Mononuclear cell (primary cell): ENCODE results near the gene TUBA4B. TPM values are rescaled to one million over a fixed set of nuclear protein-coding genes. Genes with fewer than 3 reads are reported as not detected.
"Not testable (repeated sequence)": the region's sequence is repeated elsewhere in the genome, so short reads cannot be mapped to it uniquely, and the experiment has no call there.

Source experiments
- H3K27me3 ChIP-seq: 2 replicates; pipeline ENCODE4 v1.6.0; 2011; ENCODE audit warnings: low read length, control low read depth; ENCODE audit not compliant: insufficient read depth
- H3K4me1 ChIP-seq: 2 replicates; pipeline ENCODE4 v1.5.1; 2011; ENCODE audit warnings: mild to moderate bottlenecking, low read length, control low read depth; ENCODE audit not compliant: insufficient read depth
- H3K4me3 ChIP-seq: 2 replicates; pipeline ENCODE4 v1.5.1; 2011; ENCODE audit warnings: mild to moderate bottlenecking, low read length, moderate library complexity
- H3K9me3 ChIP-seq: 2 replicates; pipeline ENCODE4 v1.5.1; 2011; ENCODE audit warnings: low read depth, mild to moderate bottlenecking, control low read depth, low read length
- total RNA-seq: library from RNA; depleted of rRNA; stranded (reverse); fragments of >200 nt; gene quantifications from one replicate; pipeline ENCODE4 v1.2.3, GENCODE V29; 2012

The TUBA4B gene
- total RNA-seq, 1 donor, result not detected

DNA sequence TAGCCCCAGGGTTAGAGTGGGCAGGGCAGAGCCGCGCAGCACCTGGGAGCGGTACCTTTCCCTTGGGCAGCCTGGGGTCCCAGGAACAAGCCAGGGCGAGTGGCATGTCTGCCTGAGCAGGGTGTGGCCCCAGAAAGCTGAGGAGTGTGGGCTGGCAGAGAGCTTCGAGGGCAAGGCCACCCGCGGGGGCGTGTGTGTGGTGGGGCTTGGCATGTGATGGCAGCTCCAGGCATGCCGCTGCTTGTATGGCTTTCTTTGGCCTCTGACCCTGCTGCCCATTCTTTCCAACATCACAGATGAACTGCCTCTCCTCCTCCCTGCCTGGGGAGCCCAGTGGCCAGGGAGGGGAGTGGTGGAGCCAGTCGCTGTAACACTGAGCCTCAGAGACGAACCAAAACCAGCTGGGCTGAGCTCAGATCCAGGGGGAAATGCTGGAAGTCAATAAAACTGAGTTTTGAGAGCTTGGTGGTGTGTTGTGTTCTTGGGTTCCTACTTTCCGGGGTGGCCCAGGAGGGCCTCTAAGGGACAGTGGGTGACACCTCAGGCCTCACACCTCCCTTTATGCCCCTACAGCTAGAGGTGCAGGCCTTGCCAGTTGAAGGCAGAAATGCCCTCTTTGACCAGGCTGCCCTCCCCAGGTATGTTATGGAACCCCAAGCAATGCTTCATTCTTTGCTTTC lies 33.5 kb downstream of the TUBA4B start:
- H3K27me3 ChIP-seq, result no peaks in the 10 kb centered on the region
- H3K9me3 ChIP-seq, result no peaks in the 10 kb centered on the region
- no peak overlapping the region for H3K4me3 ChIP-seq
- no peaks in the 10 kb centered on the region for H3K4me1 ChIP-seq

DNA sequence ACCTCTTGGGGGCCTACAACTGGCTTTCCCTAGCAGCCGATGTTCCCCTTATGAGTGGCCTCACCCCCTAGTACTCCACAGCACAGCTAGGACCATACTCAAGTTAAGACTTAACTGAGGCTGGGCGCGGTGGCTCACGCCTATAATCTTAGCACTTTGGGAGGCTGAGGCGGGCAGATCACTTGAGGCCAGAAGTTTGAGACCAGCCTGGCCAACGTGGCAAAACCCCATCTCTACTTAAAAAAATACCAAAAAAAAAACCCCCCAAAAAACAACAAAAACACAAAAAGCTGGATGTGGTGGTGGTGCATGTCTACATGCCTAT lies 34.0 kb downstream of the TUBA4B start:
- H3K4me1 ChIP-seq, H3K4me3 ChIP-seq, H3K27me3 ChIP-seq, H3K9me3 ChIP-seq: not testable (repeated sequence)

DNA sequence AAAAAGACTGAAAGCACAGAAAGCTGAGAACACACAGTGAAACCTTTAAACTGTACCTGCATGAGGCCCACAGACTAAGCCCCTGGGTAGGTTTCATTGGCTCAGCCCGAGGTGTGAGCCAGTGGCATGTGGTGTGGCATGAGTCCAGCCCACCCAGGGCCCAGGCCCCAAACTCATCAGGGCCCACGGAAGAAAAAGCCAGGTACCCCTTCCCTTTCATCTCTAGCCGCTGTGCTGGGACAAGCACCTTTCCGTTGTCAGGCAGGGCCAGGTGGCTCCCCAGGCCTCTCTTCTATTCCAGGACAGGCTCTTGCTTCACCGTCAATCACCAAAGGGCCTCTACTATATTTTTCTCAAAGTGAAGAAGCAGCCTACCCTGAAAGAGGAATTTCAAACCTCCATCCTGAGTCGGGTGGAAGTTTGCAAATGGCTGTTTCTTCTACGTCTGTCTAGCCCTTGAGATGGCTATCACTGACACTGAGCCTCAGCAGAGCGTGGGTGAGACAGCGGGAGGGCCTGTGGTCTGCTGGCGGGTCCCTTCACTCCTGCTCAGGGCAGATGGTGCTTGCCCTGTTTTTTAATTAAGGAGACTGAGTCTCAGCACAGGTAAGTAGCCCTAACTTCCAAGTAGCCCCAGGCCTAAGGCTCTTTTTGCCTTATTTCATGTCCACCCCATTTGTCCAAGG lies 34.7 kb downstream of the TUBA4B start:
- Histone ChIP-seq H3K9me3 (no peaks in the 10 kb centered on the region), H3K4me1 (no peaks in the 10 kb centered on the region), H3K4me3 (no peak overlapping the region), H3K27me3 (no peaks in the 10 kb centered on the region)

DNA sequence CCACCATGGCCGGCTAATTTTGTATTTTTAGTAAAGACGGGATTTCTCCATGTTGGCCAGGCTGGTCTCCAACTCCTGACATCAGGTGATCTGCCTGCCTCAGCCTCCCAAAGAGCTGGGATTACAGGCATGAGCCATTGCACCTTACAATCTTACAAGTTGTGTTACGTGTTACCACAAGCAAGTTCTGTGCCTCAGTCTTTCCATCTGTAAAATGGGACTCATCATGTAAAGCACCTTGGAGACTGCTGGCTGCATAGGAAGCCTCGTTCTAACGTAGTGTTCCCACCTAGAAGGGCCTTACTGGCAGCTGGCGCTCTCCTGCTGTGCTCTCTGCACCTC lies 36.1 kb downstream of the TUBA4B start:
- Histone ChIP-seq H3K4me1 (peaks cover 2% of the 10 kb centered on the region), H3K4me3 (no peak overlapping the region), H3K9me3 (no peaks in the 10 kb centered on the region), H3K27me3 (no peaks in the 10 kb centered on the region)

DNA sequence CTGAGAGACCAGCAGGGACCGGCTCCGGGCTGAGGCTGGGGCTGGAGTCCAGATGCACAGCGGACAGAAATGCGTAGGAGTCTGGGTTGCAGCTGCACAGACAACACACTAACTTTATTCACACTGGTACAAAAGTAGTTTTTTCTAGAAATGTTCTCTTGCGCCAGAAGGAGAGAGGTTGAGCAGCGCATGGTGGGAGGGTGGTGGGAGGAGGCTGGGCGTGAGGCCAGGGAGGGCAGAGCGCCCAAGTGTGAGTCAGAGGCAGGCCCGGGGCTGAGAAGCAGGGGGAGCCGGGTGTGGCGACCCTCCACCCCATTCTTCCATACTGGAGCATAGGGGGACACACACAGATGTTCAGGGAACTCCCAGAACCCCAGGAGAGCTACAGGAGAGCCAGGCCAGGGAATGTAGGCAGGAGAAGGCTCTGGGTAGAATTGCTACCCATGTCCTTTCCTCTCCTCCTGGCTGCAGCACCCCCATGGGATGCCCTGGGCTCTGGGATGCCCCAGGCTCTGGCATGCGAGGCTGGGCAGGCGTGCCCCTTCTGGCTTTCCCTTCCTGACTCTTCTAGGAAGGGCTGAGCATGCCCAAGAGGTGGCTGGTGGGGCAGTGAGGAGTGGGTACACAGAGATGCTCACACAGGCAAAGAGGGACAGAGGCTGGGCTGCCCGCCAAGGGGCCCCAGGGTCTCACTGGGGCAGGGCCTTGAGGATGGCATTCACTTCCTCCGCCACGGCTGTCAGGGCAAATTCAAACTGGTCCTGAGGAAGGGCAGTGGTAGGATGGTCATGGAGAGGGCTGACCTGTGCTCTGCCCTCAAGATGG lies 36.7 kb downstream of the TUBA4B start:
- no peaks in the 10 kb centered on the region for H3K9me3 ChIP-seq
- no peaks in the 10 kb centered on the region for H3K27me3 ChIP-seq
- H3K4me1 ChIP-seq, result peaks cover 7% of the 10 kb centered on the region
- H3K4me3 ChIP-seq, result no peak overlapping the region

DNA sequence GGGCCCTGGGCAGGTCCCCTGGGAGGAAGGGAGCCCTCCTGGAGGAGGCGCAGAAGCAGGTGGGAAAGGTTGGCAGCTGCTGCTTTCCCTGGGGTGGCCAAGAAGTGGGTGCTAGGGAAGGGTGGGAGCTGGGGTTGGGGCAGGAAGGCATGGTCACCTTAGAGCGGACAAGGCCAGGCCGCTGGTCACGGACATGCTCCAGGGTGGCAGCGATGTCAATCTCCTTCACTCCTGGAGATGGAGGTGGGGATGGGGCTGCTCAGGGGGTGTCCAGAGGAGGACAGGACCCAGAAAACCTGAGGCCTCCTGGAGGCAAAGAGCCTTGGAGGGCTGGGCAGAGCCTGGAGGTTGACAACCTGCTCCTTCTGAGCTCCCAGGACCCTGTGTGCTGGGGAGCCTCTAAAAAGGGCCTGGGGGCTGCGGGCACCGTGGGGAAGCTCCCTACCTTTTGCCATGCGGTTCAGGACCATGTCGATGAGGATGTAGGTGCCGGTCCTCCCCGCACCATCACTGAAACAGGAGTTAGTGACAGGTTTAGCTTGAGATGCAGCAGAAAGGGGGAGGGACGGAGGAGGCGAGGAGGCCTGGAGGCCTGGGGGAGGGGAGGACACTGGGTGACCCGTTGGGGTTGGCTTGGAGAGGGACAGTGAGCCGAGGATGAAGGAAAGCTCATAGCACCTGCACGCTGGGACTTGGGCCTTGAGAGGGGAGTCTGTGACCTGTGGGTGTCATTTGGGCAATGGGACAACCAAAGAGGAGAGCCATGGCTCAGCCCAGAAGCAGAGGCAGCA lies 37.5 kb downstream of the TUBA4B start:
- Histone ChIP-seq H3K4me3 (no peak overlapping the region), H3K9me3 (no peaks in the 10 kb centered on the region), H3K4me1 (peaks cover 12% of the 10 kb centered on the region), H3K27me3 (no peaks in the 10 kb centered on the region)

DNA sequence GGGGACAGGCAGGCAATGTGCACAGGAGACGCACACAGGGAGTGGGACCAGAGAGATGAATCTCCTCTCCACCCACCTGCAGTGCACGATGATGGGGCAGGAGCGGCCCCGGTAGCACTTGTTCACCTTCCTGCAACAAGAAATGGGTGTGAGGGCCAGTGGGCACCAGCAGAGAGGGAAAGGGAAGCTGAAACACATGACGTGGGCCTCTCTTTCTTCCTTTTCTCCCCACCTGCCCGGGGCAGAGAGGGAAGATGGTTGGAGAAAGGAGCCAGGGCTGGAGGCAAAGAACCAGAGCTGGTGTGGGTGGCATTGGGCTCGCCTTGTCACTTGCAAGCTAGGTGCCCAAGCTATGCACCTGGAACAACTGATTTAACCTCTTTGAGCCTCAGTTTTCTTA lies 38.4 kb downstream of the TUBA4B start:
- H3K4me3 ChIP-seq, result no peak overlapping the region
- H3K4me1 ChIP-seq, result peaks cover 12% of the 10 kb centered on the region
- no peaks in the 10 kb centered on the region for H3K9me3 ChIP-seq
- H3K27me3 ChIP-seq, result no peaks in the 10 kb centered on the region

DNA sequence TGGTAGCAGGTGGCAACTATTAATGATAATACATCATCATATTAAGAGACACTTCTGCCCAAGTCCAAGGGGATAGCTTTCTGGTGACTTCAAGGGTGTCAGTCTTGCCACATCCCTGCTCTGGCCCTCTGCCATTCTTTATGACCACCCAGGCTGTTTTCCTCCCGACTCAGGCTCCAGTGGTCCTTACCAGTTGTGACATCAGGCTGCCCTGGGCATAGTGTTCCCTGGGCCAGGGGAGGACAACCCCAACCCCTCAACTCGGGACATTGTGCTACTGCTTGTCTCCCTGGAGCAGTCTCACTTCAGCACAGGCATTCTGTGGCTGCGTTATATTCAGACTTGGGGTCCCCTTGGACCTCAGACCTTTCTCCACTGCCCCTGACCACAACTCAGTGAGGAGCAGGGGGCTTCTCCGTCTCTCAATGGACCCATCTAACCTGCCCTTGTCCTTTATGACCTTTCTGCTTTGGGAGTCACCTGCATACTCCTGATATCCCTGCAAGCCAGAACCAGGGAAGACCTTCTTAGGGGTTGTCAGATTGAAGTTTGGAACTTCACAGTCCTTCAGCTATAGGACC lies 39.0 kb downstream of the TUBA4B start:
- peaks cover 12% of the 10 kb centered on the region for H3K4me1 ChIP-seq
- H3K9me3 ChIP-seq, result no peaks in the 10 kb centered on the region
- no peak overlapping the region for H3K4me3 ChIP-seq
- no peaks in the 10 kb centered on the region for H3K27me3 ChIP-seq

DNA sequence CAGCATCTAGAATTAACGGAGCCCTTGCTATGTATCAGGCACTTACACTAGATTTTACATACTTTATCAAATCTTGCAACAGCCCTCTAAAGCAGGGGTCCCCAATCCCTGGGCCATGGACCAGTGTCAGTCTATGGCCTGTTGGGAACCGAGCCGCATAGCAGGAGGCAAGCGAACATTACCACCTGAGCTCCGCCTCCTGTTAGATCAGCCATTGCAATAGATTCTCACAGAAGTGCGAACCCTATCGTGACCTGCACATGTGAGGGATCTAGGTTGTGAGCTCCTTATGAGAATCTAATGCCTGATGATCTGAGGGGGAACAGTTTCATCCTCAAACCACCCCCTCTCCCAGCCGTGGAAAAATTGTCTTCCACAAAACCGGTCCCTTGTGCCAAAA lies 39.6 kb downstream of the TUBA4B start:
- H3K9me3 ChIP-seq, result no peaks in the 10 kb centered on the region
- H3K27me3 ChIP-seq, result no peaks in the 10 kb centered on the region
- H3K4me3 ChIP-seq, result no peak overlapping the region
- peaks cover 12% of the 10 kb centered on the region for H3K4me1 ChIP-seq

DNA sequence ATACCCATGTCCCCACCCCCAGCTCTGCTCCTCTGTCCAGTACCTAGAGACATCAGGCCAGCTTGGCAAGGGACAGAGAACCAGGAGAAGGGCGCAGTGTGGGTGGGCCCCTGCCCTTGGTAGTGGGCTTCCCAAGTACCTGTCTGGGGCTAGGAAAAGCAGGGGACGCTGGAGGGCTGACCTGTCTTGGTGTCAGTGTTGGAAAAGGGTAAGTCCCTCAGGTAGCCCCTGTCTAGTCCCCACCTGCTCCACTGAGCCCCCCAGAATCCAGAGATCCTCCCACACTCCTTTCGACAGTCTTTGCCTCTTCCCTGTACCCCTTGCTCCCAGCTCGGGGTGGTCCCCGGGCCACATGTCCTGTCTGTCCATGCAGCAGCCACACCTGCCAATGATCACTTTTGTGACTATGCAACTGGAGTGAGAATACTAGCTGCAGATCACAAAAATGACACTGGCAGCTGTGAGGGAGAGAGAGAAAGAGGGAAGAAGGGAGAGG lies 40.7 kb downstream of the TUBA4B start:
- Histone ChIP-seq H3K9me3 (no peaks in the 10 kb centered on the region), H3K27me3 (no peaks in the 10 kb centered on the region), H3K4me1 (peaks cover 12% of the 10 kb centered on the region), H3K4me3 (no peak overlapping the region)

DNA sequence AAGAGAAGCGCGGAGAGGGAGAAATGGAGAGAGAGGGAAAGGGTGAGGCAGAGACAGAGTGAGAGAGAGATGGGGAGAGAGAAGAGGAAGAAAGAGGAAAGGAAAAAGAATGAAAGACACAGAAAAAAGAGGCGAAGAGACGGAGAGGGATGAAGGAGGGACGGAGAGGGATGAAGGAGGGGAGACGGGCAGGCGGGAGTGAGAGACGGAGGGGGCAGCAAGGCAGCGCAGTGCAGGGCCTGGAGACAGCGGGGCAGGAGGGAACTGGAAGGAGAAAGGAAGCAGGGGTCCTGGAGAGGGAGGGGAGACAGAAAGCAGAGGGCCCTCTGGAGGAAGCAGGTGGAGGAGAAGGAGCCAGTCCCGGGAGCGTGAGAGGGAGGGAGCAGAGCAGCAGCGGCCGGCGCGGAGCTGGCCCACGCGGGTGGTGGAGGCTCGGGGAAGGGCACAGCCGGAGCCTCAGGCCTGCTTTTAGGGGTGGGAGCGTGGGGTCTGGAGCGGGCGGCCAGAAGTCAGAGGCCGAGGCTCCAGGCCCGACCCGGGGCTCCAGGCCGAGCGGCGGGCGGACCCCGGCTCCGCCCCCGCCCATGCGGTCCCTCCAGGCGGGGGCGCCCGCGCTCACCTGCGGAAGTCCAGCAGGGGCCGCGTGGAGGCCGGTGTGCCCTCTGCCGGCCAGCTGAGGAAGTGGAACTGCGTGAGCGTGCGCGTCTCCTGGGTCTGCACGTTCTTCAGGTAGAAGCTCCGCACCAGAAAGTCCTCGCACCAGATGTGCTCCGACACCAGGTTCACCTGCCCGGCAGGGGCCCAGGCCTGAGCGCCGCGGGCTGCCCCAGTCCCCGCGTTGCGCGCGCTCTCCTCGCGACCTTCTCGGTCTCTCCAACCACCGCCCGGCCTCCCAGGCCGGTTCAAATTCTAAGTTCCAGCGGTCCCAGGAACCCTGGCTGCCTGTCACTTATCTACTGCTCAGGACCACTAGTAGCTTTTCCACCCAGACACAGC lies 41.6 kb downstream of the TUBA4B start:
- Histone ChIP-seq H3K4me1 (peaks cover 12% of the 10 kb centered on the region), H3K4me3 (peak overlapping the region; percentile 40), H3K9me3 (no peaks in the 10 kb centered on the region), H3K27me3 (no peaks in the 10 kb centered on the region)

DNA sequence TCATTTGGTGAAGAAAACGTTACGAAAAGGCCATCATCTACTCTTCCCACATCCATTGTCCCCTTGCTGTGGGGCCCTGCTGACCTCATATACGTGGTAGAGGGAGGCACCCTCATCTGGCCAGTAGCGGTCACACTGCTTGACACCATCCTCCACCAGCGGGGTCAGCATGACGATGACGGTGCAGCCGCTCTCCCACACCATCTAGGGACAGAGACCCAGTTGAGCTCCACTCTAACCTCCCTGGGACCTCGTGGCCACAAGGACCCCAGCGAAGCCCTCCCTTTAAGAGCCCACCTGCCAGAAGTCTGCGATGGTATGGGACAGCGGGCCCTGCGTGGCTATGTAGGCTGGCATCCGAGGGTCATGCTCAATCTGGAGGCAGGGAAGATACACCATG lies 43.1 kb downstream of the TUBA4B start:
- Histone ChIP-seq H3K4me3 (no peak overlapping the region), H3K4me1 (peaks cover 12% of the 10 kb centered on the region), H3K27me3 (peaks cover 4% of the 10 kb centered on the region), H3K9me3 (no peaks in the 10 kb centered on the region)

DNA sequence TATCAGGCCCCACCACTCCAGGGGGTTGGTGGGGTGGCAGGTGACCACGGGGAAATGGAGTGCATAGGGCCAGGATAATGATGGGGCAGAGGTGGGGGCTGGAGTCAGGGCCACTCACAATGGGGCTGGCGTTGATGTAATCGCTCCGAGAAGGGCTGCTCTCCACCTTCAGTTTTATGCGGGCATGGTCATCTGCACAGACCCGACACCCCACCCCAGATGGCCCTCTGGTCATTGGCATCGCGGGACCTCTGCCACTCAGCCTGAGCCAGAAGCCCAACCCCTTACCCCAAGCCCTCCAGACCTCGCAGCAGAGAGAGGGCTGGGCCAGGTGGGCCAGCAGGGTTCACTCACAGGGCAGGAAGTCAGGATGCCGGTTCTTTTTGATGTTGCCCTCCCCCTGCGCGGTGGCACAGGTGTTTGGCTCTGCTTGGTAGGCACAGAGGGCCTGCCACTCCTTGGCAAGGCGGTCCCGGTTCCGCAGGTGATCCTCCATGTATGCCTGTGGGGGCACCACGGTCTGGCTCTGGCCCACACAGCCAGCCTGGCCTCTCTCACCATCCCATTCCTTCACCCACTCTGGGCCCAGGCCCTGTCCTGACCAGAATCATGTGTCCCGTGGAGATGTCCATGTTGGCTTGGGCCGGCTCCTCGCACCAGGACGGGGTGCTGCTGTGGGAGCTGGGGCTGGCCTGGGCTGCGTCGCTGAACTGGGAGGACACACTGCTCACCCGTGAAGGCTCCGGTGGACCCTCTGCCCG lies 43.8 kb downstream of the TUBA4B start:
- Histone ChIP-seq H3K27me3 (peaks cover 4% of the 10 kb centered on the region), H3K4me1 (peaks cover 12% of the 10 kb centered on the region), H3K4me3 (no peak overlapping the region), H3K9me3 (no peaks in the 10 kb centered on the region)
